HFFc6 (cell line): ENCODE measurements around the gene CMSS1. TPM values are rescaled to one million over a fixed set of nuclear protein-coding genes. Genes with fewer than 3 reads are reported as not detected.

Source experiments
- DNase-seq: peaks from one replicate; pipeline ENCODE4 v3.0.0-alpha.2; 2018
- H3K27ac Mint-ChIP-seq: 2 replicates; pipeline ENCODE4 v1.8.0; 2020; ENCODE audit warnings: mild to moderate bottlenecking, mixed read lengths
- H3K27me3 Mint-ChIP-seq: 2 replicates; pipeline ENCODE4 v1.8.0; 2021; ENCODE audit warnings: mild to moderate bottlenecking, moderate library complexity, mixed read lengths; ENCODE audit not compliant: insufficient read depth
- H3K36me3 Mint-ChIP-seq: 2 replicates; pipeline ENCODE4 v1.8.0; 2021; ENCODE audit warnings: low read depth, mixed read lengths
- H3K4me1 Mint-ChIP-seq: 2 replicates; pipeline ENCODE4 v1.8.0; 2020; ENCODE audit warnings: low read depth, mixed read lengths
- H3K4me3 Mint-ChIP-seq: 2 replicates; pipeline ENCODE4 v1.8.0; 2020; ENCODE audit warnings: mild to moderate bottlenecking, moderate library complexity, mixed read lengths
- H3K9me3 Mint-ChIP-seq: 2 replicates; pipeline ENCODE4 v1.8.0; 2020; ENCODE audit warnings: mild to moderate bottlenecking, mixed read lengths
- total RNA-seq, 6 experiments: library from RNA; stranded (reverse); fragmentation: NEBNext Ultra II Directional; extraction: Animal tissue kit (Norgen Biotek cat#: 25700); gene quantifications; 2 replicates in 1 of 6; 3 replicates in 5 of 6; pipeline ENCODE4 v1.2.3, GENCODE V29; 2021
- TF ChIP-seq, protein P1 (sequence below): fragments of 200-600 bp; sonication (generic); IDR thresholded peaks from 2 replicates; pipeline ENCODE4 v1.5.0; 2021; ENCODE audit warnings: antibody characterized with exemption, mild to moderate bottlenecking

The CMSS1 gene
- total RNA-seq, 6 experiments from 2014 or later, result 27.8 to 47.0 (median 38.1) TPM

DNA sequence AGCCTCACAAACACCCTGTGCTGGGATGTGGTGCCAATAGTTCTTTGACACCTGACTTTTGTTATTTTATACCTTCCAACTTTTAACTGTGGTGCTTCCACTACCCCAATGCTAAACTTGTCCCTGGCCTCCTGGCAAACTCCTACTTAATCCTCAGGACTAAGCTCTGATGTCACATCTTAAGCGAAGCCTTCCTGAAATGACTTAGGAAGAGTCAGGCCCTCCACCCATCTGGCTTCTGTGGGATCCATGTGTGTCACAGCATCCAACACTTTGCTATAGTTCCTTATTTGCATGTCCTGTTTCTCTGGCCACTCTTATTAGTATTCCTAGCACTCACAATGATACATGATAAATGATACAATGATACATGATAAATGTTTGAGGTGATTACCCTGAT, 163.5 kb downstream of the CMSS1 start:
- no peaks in the 10 kb centered on the region for H3K9me3 Mint-ChIP-seq
- H3K27me3 Mint-ChIP-seq, result no peaks in the 10 kb centered on the region
- peaks cover 12% of the 10 kb centered on the region for H3K4me1 Mint-ChIP-seq
- H3K27ac Mint-ChIP-seq, result no peak overlapping the region
- no peak overlapping the region for H3K4me3 Mint-ChIP-seq
- TF ChIP-seq, protein P1, sequence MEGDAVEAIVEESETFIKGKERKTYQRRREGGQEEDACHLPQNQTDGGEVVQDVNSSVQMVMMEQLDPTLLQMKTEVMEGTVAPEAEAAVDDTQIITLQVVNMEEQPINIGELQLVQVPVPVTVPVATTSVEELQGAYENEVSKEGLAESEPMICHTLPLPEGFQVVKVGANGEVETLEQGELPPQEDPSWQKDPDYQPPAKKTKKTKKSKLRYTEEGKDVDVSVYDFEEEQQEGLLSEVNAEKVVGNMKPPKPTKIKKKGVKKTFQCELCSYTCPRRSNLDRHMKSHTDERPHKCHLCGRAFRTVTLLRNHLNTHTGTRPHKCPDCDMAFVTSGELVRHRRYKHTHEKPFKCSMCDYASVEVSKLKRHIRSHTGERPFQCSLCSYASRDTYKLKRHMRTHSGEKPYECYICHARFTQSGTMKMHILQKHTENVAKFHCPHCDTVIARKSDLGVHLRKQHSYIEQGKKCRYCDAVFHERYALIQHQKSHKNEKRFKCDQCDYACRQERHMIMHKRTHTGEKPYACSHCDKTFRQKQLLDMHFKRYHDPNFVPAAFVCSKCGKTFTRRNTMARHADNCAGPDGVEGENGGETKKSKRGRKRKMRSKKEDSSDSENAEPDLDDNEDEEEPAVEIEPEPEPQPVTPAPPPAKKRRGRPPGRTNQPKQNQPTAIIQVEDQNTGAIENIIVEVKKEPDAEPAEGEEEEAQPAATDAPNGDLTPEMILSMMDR, result no peak
- peaks cover 7% of the 10 kb centered on the region; the same call in 1 of the 2 replicates for H3K36me3 Mint-ChIP-seq
- DNase-seq, result no peak

DNA sequence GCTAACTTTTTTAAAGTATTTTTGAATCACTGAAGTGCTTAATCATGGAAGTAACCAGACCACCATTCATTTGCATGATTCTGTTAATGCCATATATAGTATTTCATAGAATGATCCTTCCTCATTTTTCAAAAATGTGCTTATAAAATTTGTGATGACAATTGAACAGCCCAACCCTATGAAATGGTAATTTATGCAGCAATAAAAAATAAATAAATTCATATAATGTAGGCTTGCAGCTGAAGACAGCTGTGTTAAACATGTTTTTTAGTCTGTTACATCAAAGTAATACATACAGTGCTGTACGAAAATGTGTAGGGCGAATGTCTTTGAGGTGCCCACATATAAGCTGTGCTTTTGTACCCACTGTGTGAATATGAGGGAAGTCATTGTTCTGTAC, 165.0 kb downstream of the CMSS1 start:
- no peak overlapping the region for H3K27ac Mint-ChIP-seq
- no peak for DNase-seq
- H3K4me1 Mint-ChIP-seq, result peaks cover 12% of the 10 kb centered on the region
- H3K27me3 Mint-ChIP-seq, result no peaks in the 10 kb centered on the region
- no peaks in the 10 kb centered on the region for H3K36me3 Mint-ChIP-seq
- no peak overlapping the region for H3K4me3 Mint-ChIP-seq
- TF ChIP-seq, protein P1, result no peak
- no peaks in the 10 kb centered on the region for H3K9me3 Mint-ChIP-seq

DNA sequence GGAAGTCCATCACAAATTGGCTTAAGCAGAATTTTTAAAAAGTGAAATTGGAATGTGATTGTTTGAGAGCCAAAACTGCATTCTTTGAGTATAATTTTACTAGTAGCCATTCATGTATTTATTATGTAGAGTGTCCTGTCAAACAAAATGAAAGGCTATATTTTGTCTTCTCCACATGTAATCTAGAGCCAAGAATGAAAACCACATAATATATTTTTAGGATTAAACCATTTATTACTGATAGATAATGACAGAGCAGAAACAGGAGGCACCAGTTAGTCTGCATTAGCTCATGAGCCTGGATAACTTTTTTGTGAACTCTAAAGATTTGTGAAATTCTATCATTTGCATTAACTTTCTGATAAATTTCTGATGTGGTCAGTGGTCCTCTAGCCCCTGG, 166.5 kb downstream of the CMSS1 start:
- TF ChIP-seq, protein P1, result no peak

DNA sequence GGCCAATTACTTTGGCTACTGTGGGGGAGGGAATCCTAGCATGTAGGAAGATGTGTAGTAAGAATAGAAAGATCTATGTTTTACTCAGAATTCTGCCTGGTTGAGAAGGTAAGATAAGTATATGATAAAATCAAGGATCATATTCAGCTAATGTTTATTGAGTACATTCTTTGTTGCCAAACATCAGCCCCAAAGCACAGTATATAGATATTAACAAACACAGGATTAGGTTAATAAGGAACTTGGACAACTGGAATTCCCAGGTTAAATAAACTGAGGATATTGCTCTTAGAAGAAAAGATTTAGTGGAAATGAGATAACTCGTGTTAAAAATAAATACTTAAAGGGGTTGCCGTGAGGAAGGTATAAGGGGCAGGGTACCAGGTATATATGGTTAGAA, 167.0 kb downstream of the CMSS1 start:
- H3K27ac Mint-ChIP-seq, result no peak overlapping the region
- no peak overlapping the region for H3K4me3 Mint-ChIP-seq
- H3K9me3 Mint-ChIP-seq, result no peaks in the 10 kb centered on the region
- TF ChIP-seq, protein P1, result no peak
- H3K4me1 Mint-ChIP-seq, result peaks cover 12% of the 10 kb centered on the region
- no peak for DNase-seq
- no peaks in the 10 kb centered on the region for H3K36me3 Mint-ChIP-seq
- no peaks in the 10 kb centered on the region for H3K27me3 Mint-ChIP-seq

More for the DNA sequence above, 166.5 kb downstream of the CMSS1 start:
- DNase-seq, result no peak
- Mint-ChIP-seq H3K4me3 (no peak overlapping the region), H3K4me1 (peaks cover 12% of the 10 kb centered on the region), H3K27me3 (no peaks in the 10 kb centered on the region), H3K9me3 (no peaks in the 10 kb centered on the region), H3K27ac (no peak overlapping the region), H3K36me3 (no peaks in the 10 kb centered on the region)

DNA sequence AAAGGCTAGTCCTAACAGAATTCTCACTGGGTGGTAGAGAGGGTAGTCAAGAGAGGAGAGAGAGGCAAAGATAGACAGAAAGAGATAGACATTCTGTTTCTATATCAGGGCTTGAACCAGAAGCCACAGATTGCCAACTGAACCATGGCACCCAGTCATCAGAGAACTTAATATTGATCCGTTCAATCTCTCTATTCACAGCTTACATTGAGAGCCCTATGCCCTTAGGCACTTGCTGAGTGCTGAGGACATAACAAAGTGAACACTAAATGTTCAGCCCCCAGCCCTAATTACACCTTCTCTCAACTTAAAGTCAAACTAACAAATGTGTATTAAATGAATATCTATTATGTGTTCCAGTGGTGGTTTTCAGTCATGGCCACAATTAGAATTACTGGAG, 172.5 kb downstream of the CMSS1 start:
- TF ChIP-seq, protein P1, result no peak
- Mint-ChIP-seq H3K4me1 (no peaks in the 10 kb centered on the region), H3K36me3 (peaks cover 18% of the 10 kb centered on the region), H3K4me3 (no peak overlapping the region), H3K9me3 (peaks cover 15% of the 10 kb centered on the region), H3K27ac (no peak overlapping the region), H3K27me3 (no peaks in the 10 kb centered on the region)
- DNase-seq, result no peak

DNA sequence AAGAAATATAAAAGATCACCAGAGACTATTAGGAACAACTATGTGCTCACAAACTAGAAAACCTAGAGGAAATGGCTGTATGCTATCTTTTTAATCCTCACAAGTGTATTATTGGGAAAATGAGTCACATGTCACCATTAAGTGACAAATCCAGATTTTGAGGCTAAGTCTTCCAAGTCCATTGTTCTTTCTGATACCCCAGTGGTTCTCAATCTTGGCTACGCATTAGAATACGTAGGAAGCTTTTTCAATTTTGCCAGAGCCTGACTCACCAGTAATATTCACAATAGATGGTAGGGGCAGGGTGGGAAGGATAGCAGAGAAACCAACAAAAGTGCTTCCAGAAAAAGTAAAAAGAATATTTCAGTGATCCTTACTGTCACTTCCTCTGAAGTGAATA, 179.6 kb downstream of the CMSS1 start:
- peaks cover 25% of the 10 kb centered on the region for H3K36me3 Mint-ChIP-seq
- TF ChIP-seq, protein P1, result no peak
- no peak overlapping the region for H3K27ac Mint-ChIP-seq
- H3K4me3 Mint-ChIP-seq, result no peak overlapping the region
- peaks cover 24% of the 10 kb centered on the region for H3K9me3 Mint-ChIP-seq
- H3K4me1 Mint-ChIP-seq, result peaks cover 19% of the 10 kb centered on the region
- DNase-seq, result no peak
- no peaks in the 10 kb centered on the region for H3K27me3 Mint-ChIP-seq
